Endodermal cell (in vitro differentiated cells): ENCODE data around the gene LSP1. TPM values are rescaled to one million over a fixed set of nuclear protein-coding genes. Genes with fewer than 3 reads are reported as not detected.

ENCODE experiments used
- DNase-seq: peaks from one replicate; pipeline ENCODE4 v3.0.0-alpha.2; 2017
- H3K27ac ChIP-seq: 2 replicates; pipeline ENCODE4 v1.5.1; 2013; ENCODE audit warnings: mild to moderate bottlenecking, low read depth, low read length, moderate library complexity
- H3K27me3 ChIP-seq: 2 replicates; pipeline ENCODE4 v1.6.1; 2013; ENCODE audit warnings: mild to moderate bottlenecking, low read length, moderate library complexity; ENCODE audit not compliant: insufficient read depth, control insufficient read depth, poor library complexity, severe bottlenecking
- H3K36me3 ChIP-seq: 2 replicates; pipeline ENCODE4 v1.7.0; 2013; ENCODE audit warnings: mild to moderate bottlenecking, low read length, moderate library complexity; ENCODE audit not compliant: control insufficient read depth, insufficient read depth
- H3K4me1 ChIP-seq: one replicate; pipeline ENCODE4 v1.7.0; 2013; ENCODE audit warnings: low read length; ENCODE audit not compliant: control insufficient read depth, insufficient read depth
- H3K4me3 ChIP-seq: 2 replicates; pipeline ENCODE4 v1.5.1; 2013; ENCODE audit warnings: mild to moderate bottlenecking, low read length, moderate library complexity
- H3K9ac ChIP-seq: 2 replicates; pipeline ENCODE4 v1.6.1; 2013; ENCODE audit warnings: mild to moderate bottlenecking, low read length, moderate library complexity; ENCODE audit not compliant: poor library complexity, severe bottlenecking; ENCODE audit errors: extremely low read depth
- H3K9me3 ChIP-seq: 2 replicates; pipeline ENCODE4 v1.6.1; 2013; ENCODE audit warnings: mild to moderate bottlenecking, low read length, moderate library complexity; ENCODE audit not compliant: control insufficient read depth
- H3K27ac Mint-ChIP-seq: 2 replicates; pipeline ENCODE4 v1.8.0; 2020; ENCODE audit warnings: mixed read lengths
- H3K27me3 Mint-ChIP-seq: 2 replicates; pipeline ENCODE4 v1.8.0; 2021; ENCODE audit warnings: mild to moderate bottlenecking, mixed read lengths; ENCODE audit not compliant: insufficient read depth
- H3K36me3 Mint-ChIP-seq: 2 replicates; pipeline ENCODE4 v1.8.0; 2020; ENCODE audit warnings: low read depth, mixed read lengths
- H3K4me1 Mint-ChIP-seq: 2 replicates; pipeline ENCODE4 v1.8.0; 2020; ENCODE audit warnings: mixed read lengths
- H3K4me3 Mint-ChIP-seq: 2 replicates; pipeline ENCODE4 v1.8.0; 2020; ENCODE audit warnings: mild to moderate bottlenecking, moderate library complexity, mixed read lengths
- H3K9me3 Mint-ChIP-seq: 2 replicates; pipeline ENCODE4 v1.8.0; 2020; ENCODE audit warnings: mild to moderate bottlenecking, mixed read lengths
- CTCF ChIP-seq: fragments of 200-600 bp; sonication (generic); conservative IDR thresholded peaks from 2 replicates; pipeline ENCODE4 v1.5.0; 2021; ENCODE audit warnings: antibody characterized with exemption, mild to moderate bottlenecking
- WGBS, 2 experiments: methylation state at CpG; one replicate each; pipeline versions ENCODE4 v1.1.5 to v1.1.7; 2013; ENCODE audit warnings: missing lambda C conversion rate in 2 of 2, mixed read lengths in 1 of 2; ENCODE audit not compliant: insufficient coverage in 1 of 2, insufficient read length in 1 of 2; 5-methylcytosine and 5-hydroxymethylcytosine counted together
- total RNA-seq, 2 donors: library from RNA; stranded (reverse); fragmentation: NEBNext Ultra II Directional in 1 of 2; extraction: Animal tissue kit (Norgen Biotek cat#: 25700) in 1 of 2; gene quantifications; 2 replicates in 1 of 2; 3 replicates in 1 of 2; pipeline ENCODE4 v1.2.1, GENCODE V29; 2021

LSP1 gene
- total RNA-seq, 2 donors from 2014 or later = not detected

GRCh38 chr11:1868056-1868635, 15.3 kb downstream of the LSP1 start:
- no peak overlapping the region for H3K27ac ChIP-seq
- WGBS, 2 experiments = 88 to 94% methylated on average over 9 to 14 of the region's 14 CpGs
- no peaks in the 10 kb centered on the region for H3K36me3 Mint-ChIP-seq
- no peak overlapping the region for H3K4me3 Mint-ChIP-seq
- no peaks in the 10 kb centered on the region for H3K9me3 Mint-ChIP-seq
- no peaks in the 10 kb centered on the region for H3K9me3 ChIP-seq
- H3K36me3 ChIP-seq = no peaks in the 10 kb centered on the region
- H3K9ac ChIP-seq = no peak overlapping the region
- no peaks in the 10 kb centered on the region for H3K4me1 Mint-ChIP-seq
- H3K27me3 Mint-ChIP-seq = peaks cover 12% of the 10 kb centered on the region
- TF ChIP-seq CTCF = no peak
- no peak for DNase-seq
- H3K27me3 ChIP-seq = no peaks in the 10 kb centered on the region
- H3K4me3 ChIP-seq = no peak overlapping the region
- no peak overlapping the region for H3K27ac Mint-ChIP-seq
- no peaks in the 10 kb centered on the region for H3K4me1 ChIP-seq

GRCh38 chr11:1868636-1869291, 15.9 kb downstream of the LSP1 start:
- Mint-ChIP-seq H3K27ac (no peak overlapping the region), H3K27me3 (peaks cover 12% of the 10 kb centered on the region)
- 90 to 93% methylated on average over 9 to 25 of the region's 25 CpGs for WGBS, 2 experiments

More at GRCh38 chr11:1868636-1869291, 15.9 kb downstream of the LSP1 start:
- no peaks in the 10 kb centered on the region for H3K27me3 ChIP-seq
- no peaks in the 10 kb centered on the region for H3K4me1 ChIP-seq
- H3K4me3 ChIP-seq = no peak overlapping the region
- no peak overlapping the region for H3K4me3 Mint-ChIP-seq
- no peaks in the 10 kb centered on the region for H3K9me3 ChIP-seq
- H3K9me3 Mint-ChIP-seq = no peaks in the 10 kb centered on the region
- H3K27ac ChIP-seq = no peak overlapping the region
- H3K36me3 ChIP-seq = no peaks in the 10 kb centered on the region
- no peaks in the 10 kb centered on the region for H3K36me3 Mint-ChIP-seq
- no peak for TF ChIP-seq CTCF
- H3K9ac ChIP-seq = no peak overlapping the region
- no peak for DNase-seq
- no peaks in the 10 kb centered on the region for H3K4me1 Mint-ChIP-seq
